AG09319 (cell line): ENCODE measurements around the gene LANCL3.

ENCODE experiments used
- DNase-seq: peaks from one replicate; pipeline ENCODE4 v3.0.0-alpha.2; 2010; ENCODE audit warnings: low read depth; ENCODE audit errors: extremely low read depth
- CTCF ChIP-seq: IDR thresholded peaks from 2 replicates; pipeline ENCODE4 v1.5.1; 2011; ENCODE audit warnings: low read depth, mild to moderate bottlenecking, inconsistent platforms, low read length, moderate library complexity

LANCL3 gene

GRCh38 chrX:37659047-37659446 lies 87.6 kb downstream of the LANCL3 start:
- no peak for TF ChIP-seq CTCF
- no peak for DNase-seq

GRCh38 chrX:37662181-37662580 lies 90.7 kb downstream of the LANCL3 start:
- TF ChIP-seq CTCF = no peak

GRCh38 chrX:37666516-37666915 lies 95.1 kb downstream of the LANCL3 start:
- no peak for TF ChIP-seq CTCF
- no peak for DNase-seq

More at GRCh38 chrX:37662181-37662580, 90.7 kb downstream of the LANCL3 start:
- DNase-seq = no peak

- no peak for TF ChIP-seq CTCF
- no peak for DNase-seq
Measured at GRCh38 chrX:37667141-37667540, 95.7 kb downstream of the LANCL3 start.

- no peak for DNase-seq
- no peak for TF ChIP-seq CTCF
Measured at GRCh38 chrX:37672563-37672962, 101.1 kb downstream of the LANCL3 start.

GRCh38 chrX:37676811-37677210 lies 105.3 kb downstream of the LANCL3 start:
- TF ChIP-seq CTCF = no peak
- DNase-seq = no peak

- TF ChIP-seq CTCF = no peak
- no peak for DNase-seq
Measured at GRCh38 chrX:37677243-37677642, 105.8 kb downstream of the LANCL3 start.

GRCh38 chrX:37677765-37678164 lies 106.3 kb downstream of the LANCL3 start:
- TF ChIP-seq CTCF = no peak

More at GRCh38 chrX:37677765-37678164, 106.3 kb downstream of the LANCL3 start:
- no peak for DNase-seq
